RWPE2 (cell line): ENCODE measurements around the gene COL26A1.

Source experiments
- ATAC-seq: fragments of 200-7000 bp; cut with Tn5 transposase; 3 replicates; pipeline ENCODE4 v1.9.1; 2021; ENCODE audit warnings: low read depth
- DNase-seq: peaks from one replicate; pipeline ENCODE4 v3.0.0-alpha.2; 2020; ENCODE audit warnings: low spot score
- H3K27ac ChIP-seq: fragments of 450-650 bp; 2 replicates; pipeline ENCODE4 v1.5.1; 2017; ENCODE audit warnings: mild to moderate bottlenecking; ENCODE audit not compliant: poor library complexity, severe bottlenecking
- H3K27me3 ChIP-seq: fragments of 250-450 bp; sonication (Bioruptor Pico); 2 replicates; pipeline ENCODE4 v1.5.1; 2021; ENCODE audit warnings: mild to moderate bottlenecking, moderate library complexity; ENCODE audit not compliant: insufficient read depth, poor library complexity, severe bottlenecking
- H3K36me3 ChIP-seq: fragments of 250-450 bp; sonication (Bioruptor Pico); 2 replicates; pipeline ENCODE4 v1.5.1; 2020; ENCODE audit warnings: low read depth, mild to moderate bottlenecking, moderate library complexity
- H3K4me1 ChIP-seq: fragments of 250-450 bp; sonication (Bioruptor Pico); 2 replicates; pipeline ENCODE4 v1.5.1; 2021; ENCODE audit warnings: mild to moderate bottlenecking, moderate library complexity; ENCODE audit not compliant: insufficient read depth, poor library complexity, severe bottlenecking
- H3K4me3 ChIP-seq: fragments of 250-450 bp; sonication (Bioruptor Pico); 2 replicates; pipeline ENCODE4 v1.5.1; 2021; ENCODE audit warnings: mild to moderate bottlenecking, moderate library complexity; ENCODE audit not compliant: severe bottlenecking
- H3K9me3 ChIP-seq: fragments of 250-450 bp; sonication (Bioruptor Pico); 2 replicates; pipeline ENCODE4 v1.5.1; 2021; ENCODE audit warnings: mild to moderate bottlenecking, moderate library complexity; ENCODE audit not compliant: severe bottlenecking
- TF ChIP-seq, protein P1 (sequence below): fragments of 450-650 bp; IDR thresholded peaks from one replicate; pipeline ENCODE4 v1.5.1; 2017; ENCODE audit warnings: mild to moderate bottlenecking, moderate library complexity; ENCODE audit not compliant: poor library complexity, severe bottlenecking

The COL26A1 gene

DNA sequence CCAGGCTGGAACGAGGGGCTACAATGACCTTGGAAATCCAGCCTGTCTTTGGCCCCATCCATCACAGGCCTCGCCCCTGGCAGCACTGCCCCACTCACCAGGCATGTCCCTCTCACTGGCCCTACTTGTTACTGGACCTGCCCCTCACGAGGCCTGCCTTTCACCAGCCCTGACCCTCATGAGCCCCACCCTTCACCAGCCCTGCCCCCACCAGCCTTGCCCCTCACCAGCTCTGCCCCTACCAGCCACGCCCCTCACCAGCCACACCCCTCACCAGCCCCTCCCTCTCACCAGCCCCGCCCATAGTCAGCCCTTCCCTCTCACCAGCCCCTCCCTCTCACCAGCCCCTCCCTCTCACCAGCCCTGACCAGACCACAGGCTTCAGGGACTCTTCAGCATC is 57.8 kb downstream of the COL26A1 start:
- H3K4me3 ChIP-seq, result no peak overlapping the region
- H3K9me3 ChIP-seq, result no peaks in the 10 kb centered on the region
- H3K36me3 ChIP-seq, result no peaks in the 10 kb centered on the region
- DNase-seq, result no peak
- no peak overlapping the region for H3K27ac ChIP-seq
- ATAC-seq, result no peak
- H3K27me3 ChIP-seq, result no peaks in the 10 kb centered on the region
- H3K4me1 ChIP-seq, result no peaks in the 10 kb centered on the region
- TF ChIP-seq, protein P1, sequence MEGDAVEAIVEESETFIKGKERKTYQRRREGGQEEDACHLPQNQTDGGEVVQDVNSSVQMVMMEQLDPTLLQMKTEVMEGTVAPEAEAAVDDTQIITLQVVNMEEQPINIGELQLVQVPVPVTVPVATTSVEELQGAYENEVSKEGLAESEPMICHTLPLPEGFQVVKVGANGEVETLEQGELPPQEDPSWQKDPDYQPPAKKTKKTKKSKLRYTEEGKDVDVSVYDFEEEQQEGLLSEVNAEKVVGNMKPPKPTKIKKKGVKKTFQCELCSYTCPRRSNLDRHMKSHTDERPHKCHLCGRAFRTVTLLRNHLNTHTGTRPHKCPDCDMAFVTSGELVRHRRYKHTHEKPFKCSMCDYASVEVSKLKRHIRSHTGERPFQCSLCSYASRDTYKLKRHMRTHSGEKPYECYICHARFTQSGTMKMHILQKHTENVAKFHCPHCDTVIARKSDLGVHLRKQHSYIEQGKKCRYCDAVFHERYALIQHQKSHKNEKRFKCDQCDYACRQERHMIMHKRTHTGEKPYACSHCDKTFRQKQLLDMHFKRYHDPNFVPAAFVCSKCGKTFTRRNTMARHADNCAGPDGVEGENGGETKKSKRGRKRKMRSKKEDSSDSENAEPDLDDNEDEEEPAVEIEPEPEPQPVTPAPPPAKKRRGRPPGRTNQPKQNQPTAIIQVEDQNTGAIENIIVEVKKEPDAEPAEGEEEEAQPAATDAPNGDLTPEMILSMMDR, result no peak

DNA sequence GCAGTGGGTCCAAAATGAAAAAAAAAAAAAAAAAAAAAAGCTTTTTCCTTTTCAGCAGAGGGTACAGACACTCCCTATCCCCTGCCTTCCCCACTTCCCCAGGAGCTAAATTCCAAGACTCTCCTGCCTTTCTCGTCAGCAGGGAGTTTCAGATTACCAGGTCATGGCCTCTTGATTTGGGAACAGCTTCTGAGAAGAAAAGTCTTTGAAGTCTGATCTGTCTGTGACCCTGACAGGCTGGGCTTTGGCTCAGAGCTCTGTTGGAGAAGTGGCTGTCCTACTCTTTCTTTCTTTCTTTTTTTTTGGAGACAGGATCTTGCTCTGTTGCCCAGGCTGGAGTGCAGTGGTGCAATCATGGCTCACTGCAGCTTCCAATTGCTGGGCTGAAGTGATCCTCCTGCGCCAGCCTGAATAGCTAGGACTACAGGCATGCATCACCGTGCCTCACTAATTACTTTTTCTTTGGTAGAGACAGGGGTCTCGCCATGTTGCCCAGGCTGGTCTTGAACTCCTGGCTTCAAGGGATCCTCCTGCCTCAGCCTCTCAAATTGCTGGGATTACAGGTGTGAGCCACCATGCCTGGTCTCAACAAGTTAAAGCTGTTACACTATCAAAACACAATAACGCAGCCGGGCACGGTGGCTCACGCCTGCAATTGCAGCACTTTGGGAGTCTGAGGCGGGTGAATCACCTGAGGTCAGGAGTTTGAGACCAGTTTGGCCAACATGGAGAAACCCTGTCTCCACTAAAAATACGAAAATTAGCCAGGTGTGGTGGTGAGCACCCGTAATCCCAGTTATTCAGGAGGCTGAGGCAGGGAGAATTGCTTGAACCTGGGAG is 59.9 kb downstream of the COL26A1 start:
- TF ChIP-seq, protein P1, result no peak
- Histone ChIP-seq H3K4me3 (no peak overlapping the region), H3K27me3 (no peaks in the 10 kb centered on the region), H3K9me3 (no peaks in the 10 kb centered on the region), H3K36me3 (no peaks in the 10 kb centered on the region), H3K4me1 (no peaks in the 10 kb centered on the region), H3K27ac (no peak overlapping the region)
- DNase-seq (no peak), ATAC-seq (no peak)

DNA sequence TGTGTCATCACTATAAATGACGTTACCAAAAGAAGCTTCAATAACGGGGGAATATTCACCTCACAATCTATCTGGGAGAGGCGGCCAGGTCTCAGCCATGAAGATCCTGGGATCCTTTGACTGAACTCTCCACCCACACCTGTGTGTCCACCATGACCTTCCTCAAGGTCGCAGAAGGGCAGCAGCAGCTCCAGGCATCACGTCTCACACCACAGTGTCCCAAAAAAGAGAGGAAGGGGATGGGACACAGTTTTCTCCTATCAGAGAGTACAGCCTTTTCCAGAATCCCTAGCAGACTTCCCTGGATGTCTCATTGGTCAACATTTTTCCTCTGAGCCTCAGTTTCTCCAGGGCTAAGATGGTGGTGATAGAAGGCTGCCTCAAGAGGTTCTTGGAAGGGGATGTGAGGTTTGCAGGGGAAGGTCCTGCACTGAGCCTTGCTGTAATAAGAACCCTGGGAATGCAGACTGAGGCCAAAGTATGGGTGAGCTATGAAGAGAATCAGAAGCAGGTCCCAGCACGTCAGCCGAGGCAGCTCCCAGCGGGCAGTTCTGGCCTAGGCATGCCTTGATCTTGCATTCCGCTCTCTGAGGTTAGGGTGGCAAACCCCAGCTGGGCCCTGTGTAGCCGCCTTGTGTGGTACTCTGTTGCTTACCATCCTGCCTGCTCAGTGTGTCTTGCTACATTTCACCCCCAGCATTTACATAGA is 63.8 kb downstream of the COL26A1 start:
- TF ChIP-seq, protein P1, result no peak

DNA sequence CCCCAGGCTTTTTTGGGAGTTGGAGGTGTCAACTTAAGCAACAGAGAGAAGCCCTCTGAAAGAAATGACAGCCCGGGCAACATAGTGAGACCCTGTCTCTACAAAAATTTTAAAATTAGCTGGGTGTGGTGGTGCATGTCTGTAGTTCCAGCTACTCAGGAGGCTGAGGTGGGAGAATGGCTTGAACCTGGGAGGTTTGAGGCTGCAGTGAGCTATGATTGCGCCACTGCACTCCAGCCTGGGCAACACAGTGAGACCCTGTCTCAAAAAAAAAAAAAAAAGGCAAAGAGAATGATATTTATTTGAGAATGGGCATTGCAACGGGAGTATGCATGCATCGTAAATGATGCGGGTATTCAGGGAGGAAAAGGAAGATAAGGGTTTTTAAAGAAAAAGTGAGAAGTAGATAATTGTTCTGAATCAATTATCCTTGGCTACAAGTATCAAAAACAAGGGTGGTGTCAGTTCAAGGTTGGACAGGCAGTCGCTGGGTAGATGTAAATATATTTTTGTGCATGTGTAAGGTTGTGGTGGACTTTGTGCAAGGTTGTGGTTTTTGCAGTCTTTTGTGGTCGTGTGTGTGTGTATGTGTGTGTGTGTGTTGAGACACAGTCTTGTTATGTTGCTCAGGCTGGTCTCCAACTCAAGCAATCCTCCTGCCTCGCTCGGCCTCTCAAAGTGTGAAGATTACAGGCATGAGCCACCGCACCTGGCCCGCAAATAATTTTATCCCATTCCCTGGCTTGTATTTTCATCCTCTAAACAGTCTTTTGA is 65.6 kb downstream of the COL26A1 start:
- no peak for ATAC-seq
- TF ChIP-seq, protein P1, result no peak
- Histone ChIP-seq H3K4me1 (no peaks in the 10 kb centered on the region), H3K27ac (no peak overlapping the region), H3K27me3 (no peaks in the 10 kb centered on the region), H3K4me3 (no peak overlapping the region), H3K36me3 (no peaks in the 10 kb centered on the region), H3K9me3 (no peaks in the 10 kb centered on the region)
- DNase-seq, result no peak

More for the DNA sequence above, 63.8 kb downstream of the COL26A1 start:
- no peak overlapping the region for H3K27ac ChIP-seq
- no peaks in the 10 kb centered on the region for H3K27me3 ChIP-seq
- no peaks in the 10 kb centered on the region for H3K36me3 ChIP-seq
- ATAC-seq (peak; percentile 75), DNase-seq (no peak)
- H3K9me3 ChIP-seq, result no peaks in the 10 kb centered on the region
- H3K4me3 ChIP-seq, result no peak overlapping the region
- no peaks in the 10 kb centered on the region for H3K4me1 ChIP-seq
